ENCODE results near the gene FLAD1. TPM values are rescaled to one million over a fixed set of nuclear protein-coding genes. Genes with fewer than 3 reads are reported as not detected.

The FLAD1 gene
- total RNA-seq (10 to 100 TPM; 21.6 to 43.0 (median 28.7) TPM), polyA plus RNA-seq (10 to 100 TPM; 30.7 to 65.5 (median 41.1) TPM)
- long read RNA-seq, donor 1, partial matches to known transcripts = 8 of 15 reads
- long read RNA-seq, donor 1, other reads (novel, unspliced or antisense) = 0 of 15 reads
- long read RNA-seq, donor 2, partial matches to known transcripts = 0 of 5 reads
- long read RNA-seq, donor 2, other reads (novel, unspliced or antisense) = 0 of 5 reads
- long read RNA-seq, donor 3, transcript FLAD1-203 (8 exons, 1,730 nt) = major isoform, 6 of 13 reads
- long read RNA-seq, donor 3, partial matches to known transcripts = 6 of 13 reads
- long read RNA-seq, donor 3, other reads (novel, unspliced or antisense) = 0 of 13 reads
- long read RNA-seq, donor 4, transcript FLAD1-203 (8 exons, 1,730 nt) = major isoform, 8 of 37 reads
- long read RNA-seq, donor 4, partial matches to known transcripts = 16 of 37 reads
- long read RNA-seq, donor 4, other reads (novel, unspliced or antisense) = 11 of 37 reads
- long read RNA-seq, donor 5, transcript FLAD1-203 (8 exons, 1,730 nt) = major isoform, 18 of 35 reads
- long read RNA-seq, donor 5, partial matches to known transcripts = 12 of 35 reads
- long read RNA-seq, donor 5, other reads (novel, unspliced or antisense) = 4 of 35 reads
- long read RNA-seq, donor 6, transcript FLAD1-203 (8 exons, 1,730 nt) = major isoform, 6 of 15 reads
- long read RNA-seq, donor 6, partial matches to known transcripts = 7 of 15 reads
- long read RNA-seq, donor 6, other reads (novel, unspliced or antisense) = 2 of 15 reads
- long read RNA-seq, donor 7, partial matches to known transcripts = 0 of 2 reads
- long read RNA-seq, donor 7, other reads (novel, unspliced or antisense) = 0 of 2 reads
- long read RNA-seq, donor 8, transcript FLAD1-203 (8 exons, 1,730 nt) = major isoform, 5 of 5 reads
- long read RNA-seq, donor 8, partial matches to known transcripts = 0 of 5 reads
- long read RNA-seq, donor 8, other reads (novel, unspliced or antisense) = 0 of 5 reads
- long read RNA-seq, donor 9, partial matches to known transcripts = 0 of 4 reads
- long read RNA-seq, donor 9, other reads (novel, unspliced or antisense) = 0 of 4 reads
- long read RNA-seq, donor 10, partial matches to known transcripts = 6 of 12 reads
- long read RNA-seq, donor 10, other reads (novel, unspliced or antisense) = 0 of 12 reads

GRCh38 chr1:154982897-154983648, at the start of gene FLAD1:
Gene FLAD1, plus strand, starts transcription at chr1:154983344. Its CDS starts 351 bp downstream, at chr1:154983695.
- Histone ChIP-seq H3K4me3 (peak within 1 kb of the TSS in 3 of 4 donors; percentile 21 to 92 (median 50)), H3K9me3 (replicated peaks in 1 of 3) (no peaks in the 10 kb centered on the region), H3K4me1 (replicated peaks in 1 of 2) (peaks cover 7 to 14% of the 10 kb centered on the region in 2 donors), H3K27ac (peak within 1 kb of the TSS in 2 of 5 donors; percentile 43 to 47), H3K36me3 (replicated peaks in 1 of 2) (no peaks in the 10 kb centered on the region), H3K27me3 (no peaks in the 10 kb centered on the region)
- DNase-seq = peak; percentile 97 to 100 (median 99)
- TF ChIP-seq CTCF (IDR thresholded peaks at IDR 0.05) (no peak), POLR2A (IDR thresholded peaks at IDR 0.05) (peak in 1 of 2 donors; percentile 32)
- intact Hi-C loops (cut with DNase I) = no loop called here
- WGBS, 4 donors = 0 to 1% (median 0%) methylated on average over 25 to 26 of the region's 26 CpGs

DNA sequence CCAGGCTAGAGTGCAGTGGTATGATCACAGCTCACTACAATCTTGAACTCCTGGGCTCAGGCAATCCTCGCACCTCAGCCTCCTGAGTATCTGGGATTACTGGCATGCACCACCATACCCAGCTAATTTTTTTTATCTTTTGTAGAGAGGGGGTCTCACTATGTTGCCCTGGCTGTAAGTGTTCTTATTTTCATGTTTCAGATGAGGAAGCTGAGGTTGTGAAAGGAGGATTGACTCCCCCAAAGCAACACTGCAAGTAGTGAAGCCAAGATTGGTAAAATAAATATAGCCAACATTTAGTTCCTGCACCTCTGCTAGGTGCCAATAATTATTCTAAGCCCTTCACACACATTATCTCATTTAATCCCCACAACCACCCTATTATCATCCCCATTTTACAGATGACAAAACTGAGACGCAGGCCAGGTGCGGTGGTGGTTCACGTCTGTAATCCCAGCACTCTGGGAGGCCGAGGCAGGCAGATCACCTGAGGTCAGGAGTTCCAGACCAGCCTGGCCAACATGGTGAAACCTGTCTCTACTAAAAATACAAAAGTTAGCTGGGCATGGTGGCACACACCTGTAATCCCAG, 48.7 kb upstream of the FLAD1 start:
- Histone ChIP-seq H3K4me3 (no peak overlapping the region), H3K9me3 (replicated peaks in 1 of 3) (no peaks in the 10 kb centered on the region), H3K36me3 (replicated peaks in 1 of 2) (no peaks in the 10 kb centered on the region), H3K4me1 (replicated peaks in 1 of 2) (peaks cover 16 to 27% of the 10 kb centered on the region in 2 donors), H3K27me3 (no peaks in the 10 kb centered on the region), H3K27ac (no peak overlapping the region)
- TF ChIP-seq CTCF (IDR thresholded peaks at IDR 0.05) = no peak
- DNase-seq = no peak
- WGBS, 4 donors = 96 to 98% (median 97%) methylated on average over 5 of the region's 5 CpGs
- intact Hi-C loops (cut with DNase I) = no loop called here

- H3K9me3 ChIP-seq (replicated peaks in 1 of 3) = no peaks in the 10 kb centered on the region
- intact Hi-C loops (cut with DNase I) = no loop called here
- peak in 1 of 7 donors; percentile 14 for DNase-seq
- TF ChIP-seq CTCF (IDR thresholded peaks at IDR 0.05) (no peak), POLR2A (IDR thresholded peaks at IDR 0.05) (no peak)
- H3K4me1 ChIP-seq (replicated peaks in 1 of 2) = peaks cover 17 to 35% of the 10 kb centered on the region in 2 donors
- peak overlapping the region; percentile 84 to 99 (median 97) for H3K27ac ChIP-seq
- H3K27me3 ChIP-seq = no peaks in the 10 kb centered on the region
- 38 to 52% (median 42%) methylated on average over 22 to 27 of the region's 27 CpGs for WGBS, 4 donors
- no peaks in the 10 kb centered on the region for H3K36me3 ChIP-seq (replicated peaks in 1 of 2)
- H3K4me3 ChIP-seq = peak overlapping the region; percentile 23 to 69 (median 63)
Observed at GRCh38 chr1:154935749-154936554, 47.2 kb upstream of the FLAD1 start.

Data from adrenal gland (tissue), 19 donors.